HG03432 (cell line): Measurements from ENCODE around the gene KRTAP6-3.

Experiments
- ATAC-seq: cut with Tn5 transposase; IDR thresholded peaks from one replicate; pipeline ENCODE4 v1.9.1; 2021; ENCODE audit warnings: mild to moderate bottlenecking, moderate library complexity; ENCODE audit not compliant: unreplicated experiment

Gene KRTAP6-3

DNA sequence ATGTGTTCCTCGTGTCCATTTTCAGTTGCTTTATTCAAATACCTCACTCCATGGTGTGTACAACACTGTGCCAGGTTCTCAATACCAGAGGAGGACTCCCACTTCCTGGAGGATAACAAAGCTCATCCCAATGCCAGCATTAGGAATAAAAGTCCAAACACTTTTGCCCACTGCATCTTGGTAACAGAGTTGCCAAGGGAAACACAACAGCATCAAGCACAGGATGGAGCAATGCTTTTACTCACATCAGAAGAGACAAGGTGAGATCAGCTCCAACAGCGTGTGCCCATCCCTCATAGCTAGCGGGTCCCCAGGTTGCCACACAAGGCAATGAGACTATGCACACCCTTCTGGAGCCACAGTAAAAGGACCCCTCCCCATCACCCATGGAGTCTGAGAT lies 31.1 kb downstream of the KRTAP6-3 start:
- no peak for ATAC-seq

DNA sequence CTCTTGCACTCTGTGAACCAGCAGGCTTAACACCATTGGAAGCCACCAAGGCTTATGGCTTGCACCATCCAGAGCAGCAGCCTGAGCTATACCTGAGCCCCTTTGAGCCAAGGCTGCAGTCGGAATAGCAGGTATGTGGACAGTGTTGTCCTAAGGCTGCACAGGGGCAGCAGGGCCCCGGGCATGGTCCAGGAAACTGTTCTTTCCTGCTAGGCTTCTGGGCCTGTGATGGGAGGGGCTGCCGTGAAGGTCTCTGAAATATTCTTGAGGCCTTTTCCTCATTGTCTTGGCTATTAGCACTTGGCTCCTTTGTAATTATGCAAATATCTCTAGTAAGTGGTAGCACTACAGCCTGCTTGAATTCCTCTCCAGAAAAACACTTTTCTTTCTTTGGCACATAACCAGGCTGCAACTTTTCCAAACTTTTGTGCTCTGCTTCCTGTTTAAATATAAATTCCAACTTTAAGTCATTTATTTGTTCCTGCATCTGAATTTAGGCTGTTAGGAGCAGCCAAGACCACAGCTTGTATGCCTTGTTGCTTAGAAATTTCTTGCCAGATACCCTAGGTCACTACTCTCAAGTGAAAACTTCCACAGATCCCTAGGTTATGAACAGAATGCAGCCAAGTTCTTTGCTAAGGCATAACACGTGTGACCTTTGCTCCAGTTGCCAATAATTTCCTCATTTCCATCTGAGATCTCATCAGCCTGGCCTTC lies 33.4 kb downstream of the KRTAP6-3 start:
- ATAC-seq, result no peak

DNA sequence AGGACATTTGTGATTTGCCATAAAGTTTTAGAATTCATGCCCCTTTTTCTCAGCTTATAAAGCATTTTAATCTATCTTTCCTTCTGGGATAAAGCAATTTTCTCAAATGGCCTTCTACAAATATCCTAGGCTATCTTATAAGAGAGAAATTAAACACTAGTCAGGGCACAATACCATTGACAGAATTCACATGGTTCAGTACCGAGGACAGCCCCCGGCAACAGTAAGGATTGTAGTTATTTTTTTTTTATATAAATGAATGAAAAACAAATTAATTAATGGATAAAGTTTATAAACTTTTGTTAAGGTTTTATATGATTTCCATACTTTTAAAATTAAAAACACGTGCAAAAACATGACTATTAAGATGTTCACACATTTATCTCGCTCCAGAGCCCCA lies 35.9 kb downstream of the KRTAP6-3 start:
- no peak for ATAC-seq

DNA sequence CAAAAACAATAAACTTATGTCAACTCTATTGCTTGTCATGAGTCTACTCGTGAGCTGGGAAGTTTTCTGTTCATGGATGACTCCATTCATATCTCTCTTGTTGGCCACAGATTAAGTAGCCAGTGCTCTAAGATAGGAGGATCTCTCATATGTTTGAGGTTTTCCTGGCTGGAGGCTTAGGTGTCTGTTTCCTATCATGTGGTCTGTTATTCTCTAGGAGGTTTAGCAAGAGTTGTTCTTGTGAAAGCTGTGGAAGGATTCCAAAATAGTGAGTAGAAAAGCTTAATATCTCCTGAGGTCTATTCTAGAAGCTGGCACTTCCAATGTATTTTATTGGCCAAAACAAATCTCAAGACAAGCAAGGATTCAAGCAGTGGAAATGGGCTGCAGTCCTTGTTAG lies 37.0 kb downstream of the KRTAP6-3 start:
- ATAC-seq, result no peak

DNA sequence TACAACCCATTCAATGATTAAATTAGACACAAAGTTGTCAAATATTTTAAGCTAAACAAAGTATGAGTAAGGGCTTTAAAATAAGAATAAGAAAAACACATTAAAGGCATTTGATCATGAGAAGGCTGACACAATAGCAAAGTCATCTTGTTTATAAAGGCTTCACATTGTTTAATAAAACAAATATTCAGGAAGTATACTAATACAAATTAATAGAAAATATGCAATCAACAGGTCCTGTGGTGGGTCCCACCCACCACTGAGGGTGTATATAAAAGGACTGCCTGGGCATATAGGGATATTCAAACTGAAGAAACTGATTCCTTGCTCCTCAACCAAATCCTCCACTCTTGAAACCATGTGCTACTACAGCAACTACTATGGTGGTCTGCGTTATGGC lies 42.7 kb downstream of the KRTAP6-3 start, which contains the start of gene KRTAP20-2:
KRTAP20-2 (plus strand) TSS at position 301 of the 400 bp plus-strand sequence; CDS start at position 359, 58 bp downstream.
- no peak for ATAC-seq

DNA sequence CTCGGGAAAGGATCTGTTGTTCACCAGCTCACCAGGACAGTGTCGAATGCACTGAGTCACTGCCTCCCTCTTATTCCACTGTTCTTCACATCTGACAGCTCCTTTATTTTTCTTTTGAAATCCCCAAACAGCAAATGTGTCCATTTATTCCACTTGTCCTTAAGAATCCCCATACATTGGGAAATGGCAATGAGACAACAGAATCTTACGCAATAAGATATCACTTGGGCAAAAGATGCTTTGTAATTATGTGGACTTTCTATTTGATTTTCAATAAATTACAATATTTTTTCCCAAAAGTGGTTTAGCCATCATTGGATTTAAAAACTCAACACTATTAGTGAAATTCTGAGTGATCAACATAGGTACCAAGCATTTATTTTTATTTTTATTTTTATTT lies 46.4 kb downstream of the KRTAP6-3 start:
- no peak for ATAC-seq

DNA sequence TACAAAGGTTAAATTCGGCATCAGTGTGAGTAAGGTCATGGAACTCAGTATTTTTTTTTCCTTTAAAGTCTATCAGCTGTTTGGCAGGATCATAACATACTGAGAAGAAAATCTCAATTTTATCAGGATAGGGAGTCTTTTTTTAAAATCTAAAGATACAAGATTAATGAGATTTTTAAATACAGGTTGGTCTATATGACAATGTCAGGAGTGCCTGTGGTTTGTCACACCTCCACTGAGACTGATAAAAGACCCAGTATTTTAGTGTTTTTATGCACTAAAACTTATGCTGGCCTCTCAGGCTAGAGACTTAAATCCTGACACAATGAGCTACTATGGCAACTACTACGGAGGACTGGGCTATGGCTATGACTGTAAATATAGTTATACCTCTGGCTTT lies 50.3 kb downstream of the KRTAP6-3 start, which contains the start of gene KRTAP20-3:
KRTAP20-3 (plus strand) TSS at position 301 of the 400 bp plus-strand sequence.
- ATAC-seq, result no peak
